Iris pigment epithelial cell (primary cell): ENCODE measurements around the gene AXDND1.
"Not testable (repeated sequence)": the region's sequence is repeated elsewhere in the genome, so short reads cannot be mapped to it uniquely, and the experiment has no call there.

Experiments used
- DNase-seq: peaks from one replicate; pipeline ENCODE4 v3.0.0-alpha.2; 2011; ENCODE audit warnings: low read depth

Gene AXDND1

DNA sequence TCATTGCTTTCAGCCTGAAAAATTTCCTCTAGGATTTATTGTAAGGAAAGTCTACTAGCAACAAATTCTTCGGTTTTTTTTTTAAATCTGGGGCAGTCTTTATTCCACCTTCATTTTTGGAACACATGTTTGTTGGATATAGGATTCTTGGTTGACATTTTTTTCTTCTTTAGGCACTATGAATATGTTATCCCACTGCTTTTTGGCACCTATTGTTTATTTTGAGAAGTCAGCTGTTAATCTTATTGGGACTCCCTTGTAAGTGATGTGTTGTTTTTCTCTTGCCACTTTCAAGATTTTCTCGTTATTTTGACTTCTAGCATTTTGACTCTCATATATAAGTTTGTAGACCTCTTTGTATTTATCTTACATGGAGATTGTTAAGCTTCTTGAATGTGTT, 110.7 kb downstream of the AXDND1 start:
- no peak for DNase-seq

- DNase-seq = no peak
Observed at GRCh38 chr1:179478370-179478769, 112.6 kb downstream of the AXDND1 start.

- DNase-seq = no peak
Observed at GRCh38 chr1:179490611-179491010, 124.8 kb downstream of the AXDND1 start.

GRCh38 chr1:179493323-179493722, 127.6 kb downstream of the AXDND1 start:
- peak; percentile 21 for DNase-seq

- no peak for DNase-seq
Observed at GRCh38 chr1:179506199-179506598, 140.4 kb downstream of the AXDND1 start.

- no peak for DNase-seq
Observed at GRCh38 chr1:179509384-179509783, 143.6 kb downstream of the AXDND1 start.

GRCh38 chr1:179510038-179510437, 144.3 kb downstream of the AXDND1 start:
- no peak for DNase-seq

GRCh38 chr1:179516976-179517705, 151.4 kb downstream of the AXDND1 start:
- DNase-seq = no peak

DNA sequence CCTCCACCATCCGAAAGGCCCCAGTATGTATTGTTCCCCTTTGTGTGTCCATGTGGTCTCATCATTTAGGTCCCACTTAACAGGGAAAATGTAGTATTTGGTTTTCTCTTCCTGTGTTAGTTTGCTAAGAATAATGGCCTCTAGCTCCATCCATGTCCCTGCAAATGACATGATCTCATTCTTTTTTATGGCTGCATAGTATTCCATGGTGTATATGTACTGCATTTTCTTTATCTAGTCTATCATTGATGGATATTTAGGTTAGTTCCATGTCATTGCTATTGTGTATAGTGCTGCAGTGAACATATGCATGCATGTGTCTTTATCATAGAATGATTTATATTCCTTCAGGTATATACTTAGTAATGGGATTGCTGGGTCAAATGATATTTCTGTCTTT, 152.8 kb downstream of the AXDND1 start:
- not testable (repeated sequence) for DNase-seq

DNA sequence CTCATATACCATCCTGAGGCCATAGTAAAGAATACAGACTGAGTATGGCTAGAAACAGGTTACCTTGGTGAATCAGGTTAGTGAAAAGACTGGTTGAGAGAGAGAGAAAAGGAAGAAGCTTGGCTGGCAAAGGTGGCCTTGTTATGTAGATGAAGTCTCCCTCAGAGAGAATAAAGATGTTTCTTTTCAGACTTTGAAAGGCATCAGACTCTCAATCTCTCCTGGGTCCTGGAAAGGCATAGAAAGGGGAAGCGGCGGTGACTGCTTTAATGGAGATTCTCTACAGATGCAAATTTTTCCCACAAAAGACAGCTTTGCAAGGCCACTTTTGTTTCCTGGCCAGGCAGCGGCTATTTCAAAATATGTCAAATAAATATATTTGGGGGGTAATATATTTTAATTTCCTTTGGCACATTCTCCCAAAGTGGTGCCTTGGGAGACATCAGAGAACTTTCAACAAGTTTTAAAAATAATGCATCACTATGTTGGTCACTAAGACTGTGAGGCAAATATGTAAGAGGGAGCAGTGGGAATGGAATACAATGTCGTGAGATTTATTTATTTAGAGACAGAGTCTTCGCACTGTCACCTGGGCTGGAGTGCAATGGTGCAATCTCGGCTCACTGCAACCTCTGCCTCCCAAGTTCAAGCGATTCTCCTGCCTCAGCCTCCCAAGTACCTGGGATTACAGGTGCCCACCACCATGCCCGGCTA, 163.9 kb downstream of the AXDND1 start:
- DNase-seq = no peak

GRCh38 chr1:179530352-179530751, 164.6 kb downstream of the AXDND1 start:
- no peak for DNase-seq

- no peak for DNase-seq
Observed at GRCh38 chr1:179541774-179542173, 176.0 kb downstream of the AXDND1 start.

DNA sequence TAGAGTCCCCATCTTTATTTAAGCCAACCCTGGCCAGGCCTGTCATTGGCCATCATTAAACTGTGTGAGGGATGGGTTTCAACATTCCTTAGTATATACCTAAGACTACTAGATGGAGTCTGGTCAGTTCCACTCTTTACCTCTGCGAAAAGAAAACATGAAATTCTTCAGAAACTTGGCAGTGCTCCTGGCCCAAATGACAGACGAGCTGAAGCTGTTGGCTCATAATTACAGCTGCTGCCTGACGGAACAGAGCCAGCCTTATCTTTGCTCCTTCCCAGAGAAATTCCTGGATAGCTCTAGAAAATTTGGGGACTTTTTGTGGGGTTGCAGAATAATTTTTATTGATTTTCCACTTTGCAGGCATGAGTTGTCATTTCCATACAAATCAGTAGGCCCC, 179.6 kb downstream of the AXDND1 start:
- DNase-seq = no peak

DNA sequence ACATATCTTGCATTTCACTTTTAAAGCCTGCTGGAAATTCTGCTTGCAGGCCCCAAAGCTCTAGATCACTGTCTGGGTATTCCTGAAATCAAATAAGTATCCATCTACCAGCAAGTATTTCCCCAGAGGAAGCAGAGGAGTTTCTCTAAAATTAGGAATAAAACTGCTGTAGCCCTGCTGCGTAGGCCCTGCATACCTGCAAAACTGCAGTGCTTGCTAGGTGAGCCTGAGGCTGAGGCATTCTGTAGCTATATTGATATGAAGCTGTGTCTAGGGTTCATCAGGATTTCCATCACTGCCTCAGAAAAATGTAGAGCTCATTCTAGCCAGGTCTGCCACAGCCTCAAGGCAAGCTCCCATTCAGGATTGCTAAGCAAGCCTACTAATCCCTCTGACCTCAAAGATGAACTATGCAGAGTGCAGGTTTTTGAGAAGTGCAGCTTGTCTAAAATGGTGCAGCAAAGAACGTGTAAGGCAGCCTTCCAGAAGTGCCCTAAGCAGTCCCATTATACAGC, 181.3 kb downstream of the AXDND1 start:
- DNase-seq = no peak

DNA sequence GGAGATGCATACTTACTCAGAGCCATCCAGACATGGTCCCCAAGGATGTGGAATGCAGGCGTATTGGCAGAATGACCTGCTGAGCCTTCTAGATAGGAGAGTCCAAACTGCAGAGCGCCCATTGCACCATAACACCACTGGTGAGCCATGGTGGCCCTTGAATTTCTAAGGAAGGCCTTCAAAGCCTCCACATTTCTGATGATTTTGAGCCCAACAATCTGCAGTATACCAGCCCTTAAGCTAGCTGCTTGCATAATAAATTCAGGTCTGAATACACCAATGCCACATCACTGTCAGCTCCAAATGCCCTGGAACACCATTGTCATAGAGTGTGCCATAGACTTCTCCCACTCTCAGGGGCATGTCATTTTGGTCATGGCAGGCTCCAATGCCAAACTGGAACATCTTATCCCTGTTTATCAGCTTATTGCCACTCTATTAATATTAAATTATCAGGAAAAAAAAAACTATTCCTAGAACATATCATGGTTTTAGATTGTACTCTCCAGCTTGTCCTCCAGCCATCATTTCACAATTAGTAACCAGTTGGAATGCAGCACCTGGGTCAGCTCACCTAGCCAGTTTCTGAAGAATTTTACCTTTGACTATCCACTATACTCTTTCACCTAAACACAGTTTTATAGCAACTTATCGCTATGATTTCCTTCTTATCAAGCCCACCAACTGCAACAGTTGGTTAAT, 183.0 kb downstream of the AXDND1 start:
- no peak for DNase-seq

DNA sequence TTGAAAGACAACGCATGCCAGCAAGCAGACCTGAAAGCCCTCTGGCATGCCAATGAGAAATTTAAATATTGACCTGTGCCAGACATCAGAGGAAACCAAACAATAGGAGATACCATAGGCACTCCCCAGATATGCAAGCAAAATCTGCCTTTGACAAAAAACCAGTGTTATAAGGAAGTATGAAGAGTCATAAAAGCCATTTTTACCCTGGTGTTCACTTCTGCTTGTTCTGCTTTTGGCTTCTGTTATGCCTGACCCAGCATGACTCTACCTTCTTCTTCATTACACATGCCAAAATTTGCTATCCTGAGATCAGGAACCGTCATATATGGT, 183.6 kb downstream of the AXDND1 start:
- DNase-seq = no peak

DNA sequence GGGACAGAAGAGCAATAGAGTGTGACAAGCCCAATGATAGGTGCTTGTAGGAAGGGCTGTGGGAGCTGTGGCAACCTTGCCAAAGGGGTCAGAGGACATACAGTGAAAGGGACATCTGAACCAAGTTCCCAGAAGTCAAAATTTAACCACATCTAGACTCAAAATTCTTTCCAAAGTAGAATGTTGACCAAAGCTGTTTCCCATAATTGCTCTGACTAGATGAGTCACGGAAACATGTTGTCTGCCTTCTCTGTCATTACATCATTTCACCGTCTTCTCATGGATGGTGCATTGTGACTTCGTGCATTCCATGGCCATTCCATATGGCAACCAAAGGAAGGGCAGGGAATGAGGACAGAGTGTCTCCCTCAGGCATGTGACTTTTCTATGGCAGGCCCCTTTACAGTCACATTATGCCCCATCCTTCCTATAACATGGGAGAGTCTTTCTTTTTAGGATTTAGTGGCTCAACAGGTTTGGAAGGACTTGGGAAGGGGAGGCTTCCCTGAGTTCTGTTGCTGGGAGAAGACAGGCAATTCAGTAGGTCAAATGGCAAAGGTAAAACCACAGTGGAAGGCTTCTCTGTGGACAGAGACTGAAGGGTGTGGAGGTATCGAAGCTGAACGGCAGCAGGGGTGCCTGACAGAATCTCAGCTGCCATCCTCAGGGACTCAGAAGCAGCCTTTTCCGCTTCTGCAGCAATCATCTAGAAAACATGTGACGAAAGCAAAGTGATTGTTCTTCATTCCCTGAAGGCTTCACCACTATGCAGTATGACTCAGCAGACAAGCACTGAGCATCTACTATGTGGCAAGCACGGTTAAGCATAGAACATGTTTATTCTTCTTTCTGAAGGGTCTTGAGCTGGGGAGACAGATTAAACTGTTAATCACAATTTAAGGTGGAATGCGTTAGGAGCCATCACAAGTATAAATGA, 185.2 kb downstream of the AXDND1 start:
- DNase-seq = peak; percentile 68

GRCh38 chr1:179554427-179554826, 188.7 kb downstream of the AXDND1 start:
- DNase-seq = no peak

- DNase-seq = no peak
Observed at GRCh38 chr1:179558078-179558477, 192.3 kb downstream of the AXDND1 start.

- DNase-seq = no peak
Observed at GRCh38 chr1:179575497-179576314, 209.9 kb downstream of the AXDND1 start, which contains the start of gene NPHS2. Gene NPHS2, minus strand, starts transcription at chr1:179575948. Its CDS starts 84 bp downstream, at chr1:179575864.

DNA sequence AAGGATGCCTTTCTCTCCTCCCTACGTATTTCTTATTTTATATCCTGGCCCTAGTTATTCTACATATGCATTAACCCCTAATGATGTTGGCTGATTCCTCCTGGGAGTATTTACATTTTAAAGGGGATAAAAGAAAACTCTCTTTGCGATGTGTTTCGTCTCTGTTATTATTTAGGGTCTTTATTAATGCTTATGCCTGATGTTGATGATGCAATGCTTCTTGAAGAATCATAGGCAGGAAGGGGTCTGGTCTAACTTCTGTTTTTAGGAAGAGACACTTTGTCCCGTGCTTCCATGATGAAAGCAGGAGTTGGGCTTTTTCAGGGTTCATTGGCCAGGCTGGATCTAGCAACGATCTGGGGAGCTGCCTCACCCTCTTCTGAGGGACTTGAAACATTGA, 210.7 kb downstream of the AXDND1 start:
- DNase-seq = no peak
